Measurements from ENCODE around the gene CPT1B. TPM values are rescaled to one million over a fixed set of nuclear protein-coding genes. Genes with fewer than 3 reads are reported as not detected.

CPT1B gene
- total RNA-seq, 4 donors from 2014 or later = 5.0 to 19.6 (median 14.6) TPM

- WGBS = no CpG with 5 or more reads among the region's 8 CpGs
- Histone ChIP-seq H3K4me3 (no peak overlapping the region), H3K27me3 (no peaks in the 10 kb centered on the region), H3K9me3 (no peaks in the 10 kb centered on the region), H3K4me1 (peaks cover 1 to 8% (median 5%) of the 10 kb centered on the region in 4 donors), H3K36me3 (peaks cover 38 to 94% (median 86%) of the 10 kb centered on the region in 4 donors), H3K27ac (replicated peaks in 1 of 4) (no peak overlapping the region)
- TF ChIP-seq EP300 (IDR thresholded peaks at IDR 0.05) = no peak
- no peak for TF ChIP-seq CTCF (IDR thresholded peaks at IDR 0.05)
- no peak for TF ChIP-seq POLR2A (IDR thresholded peaks at IDR 0.05; ENCODE audit: low read depth)
- TF ChIP-seq POLR2AphosphoS5 (IDR thresholded peaks at IDR 0.05) = no peak
- intact Hi-C loops (cut with DNase I) = no loop called here
- DNase-seq (ENCODE audit: extremely low spot score) = no peak
These were observed 59.1 kb downstream of the CPT1B start for GRCh38 chr22:50519151-50519550.

Other genes starting within 250 kb of the CPT1B start
- gene PPP6R2, start 235.1 kb downstream of the CPT1B start, total RNA-seq = 10 to 100 TPM; 57.7 to 79.4 (median 65.3) TPM
- 100 to 1,000 TPM in 2 of 4 donors, 10 to 100 TPM in 2; 56.1 to 121 (median 86.9) TPM for gene SBF1, start 103.4 kb downstream of the CPT1B start, total RNA-seq
- under 1 TPM in 1 of 4 donors, not detected in 3; under 0.01 TPM for gene ADM2, start 96.9 kb downstream of the CPT1B start, total RNA-seq
- gene MIOX, start 91.6 kb downstream of the CPT1B start, total RNA-seq = not detected
- gene LMF2, start 70.7 kb downstream of the CPT1B start, total RNA-seq = 10 to 100 TPM; 34.9 to 67.1 (median 46.8) TPM
- gene NCAPH2, start 70.2 kb downstream of the CPT1B start, total RNA-seq = 10 to 100 TPM; 30.3 to 44.6 (median 41.7) TPM
- 1 to 10 TPM in 2 of 4 donors, not detected in 2; 3.1 to 5.1 TPM for gene SCO2, start 52.8 kb downstream of the CPT1B start, total RNA-seq
- gene TYMP, start 48.4 kb downstream of the CPT1B start, total RNA-seq = 10 to 100 TPM; 27.4 to 79.2 (median 35.9) TPM
- under 1 TPM in 1 of 4 donors, not detected in 3; 0.17 TPM for gene KLHDC7B, start 32.5 kb downstream of the CPT1B start, total RNA-seq
- gene SYCE3, start 15.5 kb downstream of the CPT1B start, total RNA-seq = not detected
- gene CHKB, start 4.4 kb upstream of the CPT1B start, total RNA-seq = 10 to 100 TPM; 20.7 to 43.5 (median 33.0) TPM
- 1 to 10 TPM; 1.2 to 4.2 (median 3.4) TPM for gene MAPK8IP2, start 22.4 kb upstream of the CPT1B start, total RNA-seq
- 10 to 100 TPM; 24.5 to 49.4 (median 28.8) TPM for gene ARSA, start 49.7 kb upstream of the CPT1B start, total RNA-seq
- gene SHANK3, start 94.4 kb upstream of the CPT1B start, total RNA-seq = 10 to 100 TPM in 3 of 4 donors, 1 to 10 TPM in 1; 7.0 to 21.1 (median 16.0) TPM
- under 1 TPM in 2 of 4 donors, not detected in 2; 0.42 to 0.46 TPM for gene ACR, start 159.8 kb upstream of the CPT1B start, total RNA-seq
- gene RABL2B, start 205.2 kb upstream of the CPT1B start, total RNA-seq = 10 to 100 TPM in 3 of 4 donors, 1 to 10 TPM in 1; 9.9 to 18.3 (median 12.4) TPM

Data from esophagus muscularis mucosa (tissue), 4 donors.